ENCODE results near the gene MARCKS. TPM values are rescaled to one million over a fixed set of nuclear protein-coding genes. Genes with fewer than 3 reads are reported as not detected.

The MARCKS gene
- total RNA-seq, 2 donors from 2014 or later = 77.2 to 83.8 TPM

DNA sequence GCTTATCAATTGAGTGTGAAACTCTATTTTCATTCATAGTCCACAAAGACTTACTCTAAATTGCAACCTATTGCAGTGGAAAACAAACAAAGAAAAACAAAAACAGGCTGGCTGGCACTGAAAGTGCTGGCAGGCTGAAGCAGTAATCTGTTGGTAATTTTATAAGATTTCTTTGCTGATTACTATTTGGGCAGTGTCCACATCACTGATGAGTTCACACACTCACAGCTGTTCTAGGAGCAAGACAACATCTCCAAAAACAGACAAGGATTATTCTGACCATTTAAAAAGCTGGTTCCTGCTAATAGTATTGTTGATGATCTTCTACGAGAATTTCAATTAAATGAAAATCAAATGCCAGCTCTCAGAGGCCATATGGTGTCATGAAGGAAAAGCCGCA, 26.9 kb downstream of the MARCKS start:
- H3K9ac ChIP-seq (ENCODE audit: extremely low read depth, low read length, poor library complexity, severe bottlenecking) = no peak overlapping the region
- no peaks in the 10 kb centered on the region for H3K27me3 ChIP-seq (ENCODE audit: control insufficient read depth, insufficient read depth, low read length, poor library complexity, severe bottlenecking)
- H3K27me3 Mint-ChIP-seq (ENCODE audit: insufficient read depth) = no peaks in the 10 kb centered on the region
- TF ChIP-seq, protein P1, sequence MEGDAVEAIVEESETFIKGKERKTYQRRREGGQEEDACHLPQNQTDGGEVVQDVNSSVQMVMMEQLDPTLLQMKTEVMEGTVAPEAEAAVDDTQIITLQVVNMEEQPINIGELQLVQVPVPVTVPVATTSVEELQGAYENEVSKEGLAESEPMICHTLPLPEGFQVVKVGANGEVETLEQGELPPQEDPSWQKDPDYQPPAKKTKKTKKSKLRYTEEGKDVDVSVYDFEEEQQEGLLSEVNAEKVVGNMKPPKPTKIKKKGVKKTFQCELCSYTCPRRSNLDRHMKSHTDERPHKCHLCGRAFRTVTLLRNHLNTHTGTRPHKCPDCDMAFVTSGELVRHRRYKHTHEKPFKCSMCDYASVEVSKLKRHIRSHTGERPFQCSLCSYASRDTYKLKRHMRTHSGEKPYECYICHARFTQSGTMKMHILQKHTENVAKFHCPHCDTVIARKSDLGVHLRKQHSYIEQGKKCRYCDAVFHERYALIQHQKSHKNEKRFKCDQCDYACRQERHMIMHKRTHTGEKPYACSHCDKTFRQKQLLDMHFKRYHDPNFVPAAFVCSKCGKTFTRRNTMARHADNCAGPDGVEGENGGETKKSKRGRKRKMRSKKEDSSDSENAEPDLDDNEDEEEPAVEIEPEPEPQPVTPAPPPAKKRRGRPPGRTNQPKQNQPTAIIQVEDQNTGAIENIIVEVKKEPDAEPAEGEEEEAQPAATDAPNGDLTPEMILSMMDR (conservative IDR thresholded peaks at IDR 0.05) = no peak
- H3K4me1 Mint-ChIP-seq = peaks cover 4% of the 10 kb centered on the region
- H3K9me3 ChIP-seq (ENCODE audit: control insufficient read depth, low read length) = no peaks in the 10 kb centered on the region
- peaks cover 4% of the 10 kb centered on the region for H3K4me1 ChIP-seq (ENCODE audit: control insufficient read depth, insufficient read depth, low read length)
- WGBS, 2 experiments (ENCODE audit: insufficient coverage in 1 of 2, insufficient read length in 1 of 2) = 95 to 96% methylated on average over 2 of the region's 2 CpGs
- no peak for DNase-seq
- no peak overlapping the region for H3K27ac Mint-ChIP-seq
- H3K27ac ChIP-seq (ENCODE audit: low read depth, low read length) = no peak overlapping the region
- no peaks in the 10 kb centered on the region for H3K9me3 Mint-ChIP-seq
- H3K4me3 ChIP-seq (ENCODE audit: low read length) = no peak overlapping the region
- H3K36me3 ChIP-seq (ENCODE audit: control insufficient read depth, insufficient read depth, low read length) = no peaks in the 10 kb centered on the region
- no peaks in the 10 kb centered on the region for H3K36me3 Mint-ChIP-seq (ENCODE audit: low read depth)
- no peak overlapping the region for H3K4me3 Mint-ChIP-seq

DNA sequence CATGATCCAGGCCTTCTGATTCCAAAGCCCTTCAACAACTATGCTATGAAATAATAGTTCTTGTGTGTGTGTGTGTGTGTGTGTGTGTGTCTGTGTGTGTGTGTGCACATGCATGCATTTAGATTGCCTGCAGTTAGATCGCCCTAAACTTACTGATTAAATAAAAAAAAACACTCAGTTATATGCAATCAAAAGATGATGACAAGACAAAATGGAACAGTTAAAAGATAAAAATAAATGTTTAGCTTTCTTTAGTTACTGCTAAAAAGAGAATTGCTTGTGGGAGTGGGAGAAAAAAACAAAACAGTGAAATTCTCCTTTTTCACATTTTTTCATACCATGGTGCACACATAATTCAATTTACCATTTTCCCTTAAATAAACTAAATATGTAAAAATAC, 29.4 kb downstream of the MARCKS start:
- H3K9ac ChIP-seq (ENCODE audit: extremely low read depth, low read length, poor library complexity, severe bottlenecking) = no peak overlapping the region
- TF ChIP-seq, protein P1 (conservative IDR thresholded peaks at IDR 0.05) = no peak
- H3K9me3 ChIP-seq (ENCODE audit: control insufficient read depth, low read length) = peaks cover under 1% of the 10 kb centered on the region
- H3K27me3 ChIP-seq (ENCODE audit: control insufficient read depth, insufficient read depth, low read length, poor library complexity, severe bottlenecking) = no peaks in the 10 kb centered on the region
- H3K4me1 Mint-ChIP-seq = peaks cover 1% of the 10 kb centered on the region
- no peak overlapping the region for H3K4me3 Mint-ChIP-seq
- H3K36me3 Mint-ChIP-seq (ENCODE audit: low read depth) = no peaks in the 10 kb centered on the region
- no peaks in the 10 kb centered on the region for H3K27me3 Mint-ChIP-seq (ENCODE audit: insufficient read depth)
- WGBS, 2 experiments (ENCODE audit: insufficient coverage in 1 of 2, insufficient read length in 1 of 2) = no CpG with 5 or more reads among the region's 1 CpG
- H3K4me1 ChIP-seq (ENCODE audit: control insufficient read depth, insufficient read depth, low read length) = no peaks in the 10 kb centered on the region
- no peak overlapping the region for H3K27ac ChIP-seq (ENCODE audit: low read depth, low read length)
- no peaks in the 10 kb centered on the region for H3K36me3 ChIP-seq (ENCODE audit: control insufficient read depth, insufficient read depth, low read length)
- no peak for DNase-seq
- H3K4me3 ChIP-seq (ENCODE audit: low read length) = no peak overlapping the region
- H3K9me3 Mint-ChIP-seq = no peaks in the 10 kb centered on the region
- no peak overlapping the region for H3K27ac Mint-ChIP-seq

DNA sequence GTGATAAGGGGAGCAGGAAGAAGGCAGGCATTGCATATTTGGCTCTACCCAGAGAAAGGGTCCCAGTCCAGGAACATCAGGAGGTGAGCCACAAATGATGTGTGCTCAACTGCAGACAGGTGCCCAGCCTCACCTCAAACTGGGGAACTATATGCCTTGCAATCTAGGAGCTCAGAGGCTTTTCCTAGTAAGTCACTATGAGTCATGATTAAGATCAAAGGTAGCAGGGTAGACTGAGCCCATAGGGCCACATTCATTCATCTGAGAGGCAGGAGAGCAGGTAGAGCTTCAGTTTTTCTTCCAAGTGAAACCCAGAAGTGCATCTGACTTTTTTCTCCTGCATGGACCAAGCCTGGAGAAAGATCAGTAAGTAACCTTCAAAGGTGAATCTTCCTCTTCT, 31.3 kb downstream of the MARCKS start:
- no peak for DNase-seq

More for the DNA sequence above, 31.3 kb downstream of the MARCKS start:
- H3K4me3 ChIP-seq (ENCODE audit: low read length) = no peak overlapping the region
- Mint-ChIP-seq H3K4me1 (no peaks in the 10 kb centered on the region), H3K9me3 (peaks cover 5% of the 10 kb centered on the region), H3K36me3 (ENCODE audit: low read depth) (no peaks in the 10 kb centered on the region), H3K4me3 (no peak overlapping the region), H3K27ac (no peak overlapping the region), H3K27me3 (ENCODE audit: insufficient read depth) (no peaks in the 10 kb centered on the region)
- H3K9ac ChIP-seq (ENCODE audit: extremely low read depth, low read length, poor library complexity, severe bottlenecking) = no peak overlapping the region
- no peaks in the 10 kb centered on the region for H3K36me3 ChIP-seq (ENCODE audit: control insufficient read depth, insufficient read depth, low read length)
- TF ChIP-seq, protein P1 (conservative IDR thresholded peaks at IDR 0.05) = no peak
- no peak overlapping the region for H3K27ac ChIP-seq (ENCODE audit: low read depth, low read length)
- peaks cover 8% of the 10 kb centered on the region for H3K9me3 ChIP-seq (ENCODE audit: control insufficient read depth, low read length)
- no peaks in the 10 kb centered on the region for H3K27me3 ChIP-seq (ENCODE audit: control insufficient read depth, insufficient read depth, low read length, poor library complexity, severe bottlenecking)
- H3K4me1 ChIP-seq (ENCODE audit: control insufficient read depth, insufficient read depth, low read length) = no peaks in the 10 kb centered on the region

Measured in endodermal cell (in vitro differentiated cells).